ENCODE results near the gene HAUS1. TPM values are rescaled to one million over a fixed set of nuclear protein-coding genes. Genes with fewer than 3 reads are reported as not detected.

Gene HAUS1
- total and polyA plus RNA-seq, 9 donors, result 18.6 to 54.2 (median 28.1) TPM

GRCh38 chr18:46068763-46069162 is 35.4 kb upstream of the HAUS1 start:
- no peak overlapping the region for H3K27ac ChIP-seq
- H3K4me1 ChIP-seq (ENCODE audit: insufficient read depth), result peaks cover 9% of the 10 kb centered on the region
- no peaks in the 10 kb centered on the region for H3K9me3 ChIP-seq
- no peak overlapping the region for H3K4me3 ChIP-seq
- no peaks in the 10 kb centered on the region for H3K27me3 ChIP-seq
- DNase-seq, result no peak
- 57 to 69% (median 67%) methylated on average over 1 of the region's 1 CpG for WGBS, 3 donors
- intact Hi-C loops (cut with DNase I), result loop anchor here in 1 of 4 donors (2.0 kb wide), 1 partner anchor 16 kb away; no protein-coding TSS in a partner anchor
- TF ChIP-seq CTCF (IDR thresholded peaks at IDR 0.05) (no peak), EP300 (IDR thresholded peaks at IDR 0.05) (no peak), POLR2A (IDR thresholded peaks at IDR 0.05) (no peak)
- H3K36me3 ChIP-seq, result no peaks in the 10 kb centered on the region

DNA sequence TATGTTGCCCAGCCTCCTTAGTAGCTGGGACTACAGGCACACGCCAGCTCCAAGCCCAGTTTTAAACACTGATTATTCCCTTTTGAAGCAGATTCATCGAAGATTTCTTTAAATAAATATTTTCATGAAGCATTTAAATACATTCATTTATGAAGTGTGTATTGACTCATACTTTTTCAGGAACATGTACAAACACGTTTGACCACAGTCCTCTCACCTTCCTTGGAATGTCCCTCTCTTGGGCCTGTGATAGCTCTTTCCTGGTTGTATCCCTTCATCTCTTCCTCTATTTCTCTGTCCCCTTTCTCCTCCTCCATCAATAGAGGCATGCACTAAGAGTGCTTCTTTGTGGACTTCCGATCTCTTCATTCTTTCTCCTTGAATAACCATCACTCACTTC is 34.7 kb upstream of the HAUS1 start:
- no peaks in the 10 kb centered on the region for H3K27me3 ChIP-seq
- no peaks in the 10 kb centered on the region for H3K9me3 ChIP-seq
- no peak overlapping the region for H3K27ac ChIP-seq
- intact Hi-C loops (cut with DNase I), result loop anchor here in 1 of 4 donors (2.0 kb wide), 1 partner anchor 17 kb away; no protein-coding TSS in a partner anchor
- DNase-seq, result no peak
- 81 to 87% (median 84%) methylated on average over 4 of the region's 4 CpGs for WGBS, 3 donors
- peaks cover 9% of the 10 kb centered on the region for H3K4me1 ChIP-seq (ENCODE audit: insufficient read depth)
- no peaks in the 10 kb centered on the region for H3K36me3 ChIP-seq
- no peak overlapping the region for H3K4me3 ChIP-seq
- TF ChIP-seq CTCF (IDR thresholded peaks at IDR 0.05) (no peak), POLR2A (IDR thresholded peaks at IDR 0.05) (no peak), EP300 (IDR thresholded peaks at IDR 0.05) (no peak)

DNA sequence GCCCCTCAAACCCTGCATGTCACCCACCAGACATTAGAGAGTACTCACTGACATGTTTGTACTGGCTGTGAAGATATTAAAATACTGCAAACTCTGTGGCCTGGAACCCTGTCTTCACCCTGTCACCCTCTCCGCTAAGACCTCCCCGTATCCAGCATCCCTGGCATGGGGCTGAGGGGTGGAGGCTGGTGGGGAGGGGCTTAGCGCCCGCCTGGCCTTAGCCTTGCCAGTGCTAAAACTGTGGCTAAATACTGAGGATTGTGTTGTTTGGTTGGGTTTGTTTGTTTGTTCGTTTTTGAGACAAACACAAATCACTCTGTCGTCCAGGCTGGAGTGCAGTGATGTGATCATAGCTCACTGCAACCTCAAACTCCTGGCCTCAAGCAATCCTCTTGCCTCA is 34.0 kb upstream of the HAUS1 start:
- Histone ChIP-seq H3K27ac (no peak overlapping the region), H3K36me3 (no peaks in the 10 kb centered on the region), H3K4me1 (ENCODE audit: insufficient read depth) (peaks cover 9% of the 10 kb centered on the region), H3K27me3 (no peaks in the 10 kb centered on the region), H3K4me3 (no peak overlapping the region), H3K9me3 (no peaks in the 10 kb centered on the region)
- TF ChIP-seq POLR2A (IDR thresholded peaks at IDR 0.05) (no peak), CTCF (IDR thresholded peaks at IDR 0.05) (no peak), EP300 (IDR thresholded peaks at IDR 0.05) (no peak)
- intact Hi-C loops (cut with DNase I), result loop anchor here in 2 of 4 donors (10.0 kb wide), 2 partner anchors 105 to 405 kb away; partner anchors contain the start of gene EPG5 (in 1 of the 2)
- no peak for DNase-seq
- WGBS, 3 donors, result 81 to 93% (median 83%) methylated on average over 6 of the region's 6 CpGs

DNA sequence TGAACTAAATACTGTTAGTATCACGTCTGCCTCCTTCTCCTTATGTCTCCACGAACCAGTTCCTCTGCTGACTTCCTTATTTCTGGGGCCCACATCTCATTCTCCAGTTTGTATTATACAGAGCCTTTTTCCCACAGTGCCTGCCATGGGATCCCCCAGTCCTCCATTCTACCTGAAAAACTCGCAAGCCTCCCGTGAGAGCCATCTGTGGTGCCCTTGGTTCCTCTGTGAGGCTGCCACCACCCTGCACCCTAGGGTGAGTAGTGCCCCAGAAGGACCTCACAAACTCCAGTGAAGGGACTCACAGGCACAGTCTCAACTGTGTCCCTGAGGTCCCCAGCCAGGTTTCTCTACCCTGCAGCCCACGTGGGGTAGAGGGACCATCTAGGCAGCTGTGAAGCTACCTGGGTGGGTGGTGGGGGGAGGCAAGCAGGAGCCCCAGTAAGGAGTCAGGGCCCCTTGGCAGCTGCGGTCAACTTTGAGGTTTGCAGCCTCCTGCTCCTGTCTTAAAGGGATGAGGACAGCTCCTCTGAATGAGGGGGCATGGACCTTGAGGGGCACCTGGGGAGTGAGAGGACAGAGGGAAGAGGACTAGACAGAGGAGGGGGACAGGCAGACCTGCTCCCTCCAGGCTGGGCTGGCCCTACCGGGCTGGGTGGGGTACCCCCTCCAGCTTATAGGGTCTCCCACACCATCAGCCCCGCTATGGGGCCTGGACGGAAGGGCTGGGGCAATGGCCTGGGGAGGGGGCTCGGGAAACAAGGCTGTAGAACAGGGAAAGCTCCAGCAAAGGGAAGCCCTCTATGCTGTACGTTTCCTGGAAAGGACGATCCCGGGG is 33.2 kb upstream of the HAUS1 start:
- Histone ChIP-seq H3K4me1 (ENCODE audit: insufficient read depth) (peaks cover 9% of the 10 kb centered on the region), H3K27me3 (no peaks in the 10 kb centered on the region), H3K27ac (peak overlapping the region in 1 of 2 donors; percentile 22), H3K36me3 (no peaks in the 10 kb centered on the region), H3K9me3 (no peaks in the 10 kb centered on the region), H3K4me3 (peak overlapping the region; percentile 84)
- intact Hi-C loops (cut with DNase I), result loop anchor here in 2 of 4 donors (10.0 kb wide), 2 partner anchors 106 to 406 kb away; partner anchors contain the start of gene EPG5 (in 1 of the 2)
- DNase-seq, result no peak
- TF ChIP-seq EP300 (IDR thresholded peaks at IDR 0.05) (no peak), CTCF (IDR thresholded peaks at IDR 0.05) (no peak), POLR2A (IDR thresholded peaks at IDR 0.05) (no peak)
- 35 to 44% (median 36%) methylated on average over 13 of the region's 13 CpGs for WGBS, 3 donors

Measured in ovary (tissue), 9 donors.